ENCODE measurements around the gene MRPL52.
"Not testable (repeated sequence)": the region's sequence is repeated elsewhere in the genome, so short reads cannot be mapped to it uniquely, and the experiment has no call there.

The MRPL52 gene

GRCh38 chr14:22852940-22853767 is 23.5 kb downstream of the MRPL52 start:
- DNase-seq (ENCODE audit: low read depth): peak; percentile 72

GRCh38 chr14:22854296-22854695 is 24.6 kb downstream of the MRPL52 start:
- not testable (repeated sequence) for DNase-seq (ENCODE audit: low read depth)

DNA sequence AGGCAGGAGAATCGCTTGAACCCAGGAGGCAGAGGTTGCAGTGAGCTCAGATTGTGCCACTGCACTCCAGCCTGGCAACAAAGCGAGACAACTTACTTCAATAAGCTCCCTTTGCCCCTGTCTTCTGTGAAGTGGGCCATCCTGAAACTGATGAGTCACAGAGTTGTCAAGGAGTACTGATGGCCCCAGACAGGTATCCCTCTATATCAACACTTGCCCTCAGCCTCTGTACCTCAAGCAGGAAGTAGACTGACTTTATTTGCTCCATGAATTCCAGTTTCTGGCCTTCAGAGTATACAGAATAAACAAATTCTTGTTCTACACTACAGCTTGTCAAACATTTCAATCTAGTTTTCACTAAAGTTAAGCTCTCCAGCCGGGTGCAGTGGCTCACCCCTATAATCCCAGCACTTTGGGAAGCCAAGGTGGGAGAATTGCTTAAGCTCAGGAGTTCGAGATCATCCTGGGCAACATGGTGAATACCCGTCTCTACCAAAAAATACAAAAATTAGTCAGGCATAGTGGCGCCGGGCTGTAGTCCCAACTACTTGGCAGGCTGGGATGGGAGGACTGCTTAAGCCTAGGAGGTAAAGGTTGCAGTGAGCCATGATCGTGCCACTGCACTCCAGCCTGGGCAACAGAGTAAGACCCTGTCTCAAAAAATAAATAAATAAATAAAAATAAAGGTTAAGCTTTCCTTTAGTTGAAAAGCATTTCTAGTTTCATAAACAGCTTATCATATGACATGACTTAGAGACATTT is 25.5 kb downstream of the MRPL52 start:
- DNase-seq (ENCODE audit: low read depth): no peak

GRCh38 chr14:22856428-22856827 is 26.7 kb downstream of the MRPL52 start:
- no peak for DNase-seq (ENCODE audit: low read depth)

GRCh38 chr14:22860377-22860776 is 30.7 kb downstream of the MRPL52 start:
- not testable (repeated sequence) for DNase-seq (ENCODE audit: low read depth)

DNA sequence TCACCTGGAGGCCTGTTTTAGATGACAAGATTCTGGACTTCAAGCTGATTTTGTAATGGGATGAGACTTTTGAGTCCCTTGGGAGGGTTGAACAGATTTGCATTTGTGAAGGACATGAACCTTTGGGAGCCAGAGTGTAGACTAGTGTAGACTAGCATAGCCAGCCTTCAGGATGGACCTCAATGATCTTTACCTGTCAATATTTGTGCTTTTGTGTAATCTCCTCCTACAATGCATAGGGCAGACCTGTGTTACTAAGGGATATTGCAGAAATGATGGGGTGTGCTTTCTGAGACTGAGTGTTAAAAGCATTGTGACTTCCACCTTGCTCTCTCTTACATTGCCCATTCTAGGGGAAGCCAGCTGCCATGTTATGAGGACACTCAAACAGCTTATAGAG is 32.0 kb downstream of the MRPL52 start:
- no peak for DNase-seq (ENCODE audit: low read depth)

- no peak for DNase-seq (ENCODE audit: low read depth)
Observed at GRCh38 chr14:22864979-22865378, 35.3 kb downstream of the MRPL52 start.

DNA sequence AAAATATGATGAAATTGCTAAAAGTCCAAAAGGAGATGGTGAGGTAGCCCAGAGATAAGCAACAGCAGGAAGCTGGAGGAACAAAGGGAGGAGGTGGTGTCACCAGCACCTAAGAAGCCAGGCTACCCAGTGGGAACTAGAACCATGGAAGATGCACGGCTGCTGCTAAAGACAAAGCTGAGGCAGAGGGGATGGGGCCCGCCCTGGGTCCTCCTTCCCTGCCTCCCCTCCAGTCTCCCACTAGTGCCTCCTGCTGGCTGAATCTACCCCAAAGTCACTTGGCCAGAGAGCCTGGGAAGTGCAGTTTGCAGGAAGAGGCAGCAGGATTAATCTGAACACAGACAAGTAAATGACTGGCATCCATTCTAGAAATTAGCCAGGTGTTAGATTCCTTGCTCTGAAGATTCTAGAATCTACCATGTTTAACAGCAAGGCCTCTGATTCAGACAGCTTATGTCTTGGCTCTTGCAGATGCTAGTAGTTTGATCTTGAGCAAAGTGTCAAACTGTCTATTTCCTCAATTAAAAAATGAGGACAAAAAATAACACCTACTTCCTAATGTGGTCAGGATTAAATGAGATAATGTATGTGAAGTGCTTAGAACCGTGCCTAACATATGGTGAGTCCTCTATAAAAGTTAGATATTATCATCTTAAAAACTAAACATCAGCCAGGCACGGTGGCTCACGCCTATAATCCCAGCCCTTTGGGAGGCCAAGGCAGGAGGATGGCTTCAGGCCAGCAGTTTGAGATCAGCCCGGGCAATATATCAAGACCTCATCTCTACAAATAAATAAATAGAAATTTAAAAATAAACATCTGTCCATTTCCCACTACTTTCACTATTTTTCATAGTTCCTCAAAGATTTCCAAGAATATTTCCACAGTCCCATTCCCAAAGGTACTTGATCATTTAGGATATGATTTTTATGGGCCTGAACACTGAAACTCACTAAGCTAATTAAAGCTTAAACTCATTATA is 36.0 kb downstream of the MRPL52 start:
- DNase-seq (ENCODE audit: low read depth): no peak

DNA sequence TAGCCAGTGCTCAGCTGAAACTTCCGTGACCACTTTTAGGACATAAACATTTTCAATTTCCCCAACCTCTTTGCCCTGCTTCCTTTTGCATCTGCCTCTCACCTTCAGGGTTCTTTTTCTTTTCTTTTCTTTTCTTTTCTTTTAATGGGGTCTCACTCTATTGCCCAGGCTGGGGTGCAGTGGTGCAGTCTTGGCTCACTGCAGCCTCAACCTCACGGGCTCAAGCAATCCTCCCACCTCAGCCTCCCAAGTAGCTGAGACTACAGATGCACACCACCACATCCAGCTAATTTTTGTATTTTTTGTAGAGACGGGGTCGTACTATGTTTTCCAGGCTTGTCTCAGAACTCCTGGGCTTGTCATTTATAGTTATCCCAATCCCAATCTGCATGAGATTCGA is 37.2 kb downstream of the MRPL52 start:
- no peak for DNase-seq (ENCODE audit: low read depth)

DNA sequence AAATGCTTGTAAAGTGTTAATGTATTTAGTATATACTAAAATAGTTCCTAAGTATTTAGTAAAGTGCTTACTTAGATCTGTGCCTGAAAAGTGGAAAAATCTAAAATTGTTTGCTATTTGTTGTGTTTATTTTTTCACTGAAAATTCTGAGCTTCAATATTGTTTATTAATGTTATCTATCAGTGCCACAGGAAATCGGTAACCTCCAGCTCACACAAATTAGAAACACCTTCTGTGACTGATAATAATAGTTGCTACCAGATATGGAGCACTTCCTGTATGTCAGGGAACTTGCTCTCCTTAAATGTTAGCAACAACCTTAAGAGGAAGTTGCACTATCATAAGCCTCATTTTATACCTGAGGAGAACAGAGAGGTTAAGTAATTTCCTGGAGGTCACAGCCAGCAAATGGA is 41.1 kb downstream of the MRPL52 start:
- DNase-seq (ENCODE audit: low read depth): no peak

- peak; percentile 86 for DNase-seq (ENCODE audit: low read depth)
Observed at GRCh38 chr14:22871224-22872032, 41.7 kb downstream of the MRPL52 start, which contains the start of gene LRP10. Gene LRP10, plus strand, starts transcription at chr14:22871740. Its CDS starts 564 bp downstream, at chr14:22872304.

GRCh38 chr14:22872033-22872832 is 42.5 kb downstream of the MRPL52 start:
- DNase-seq (ENCODE audit: low read depth): peak; percentile 75

GRCh38 chr14:22872833-22873520 is 43.3 kb downstream of the MRPL52 start:
- no peak for DNase-seq (ENCODE audit: low read depth)

- DNase-seq (ENCODE audit: low read depth): no peak
Observed at GRCh38 chr14:22875003-22875747, 45.5 kb downstream of the MRPL52 start.

DNA sequence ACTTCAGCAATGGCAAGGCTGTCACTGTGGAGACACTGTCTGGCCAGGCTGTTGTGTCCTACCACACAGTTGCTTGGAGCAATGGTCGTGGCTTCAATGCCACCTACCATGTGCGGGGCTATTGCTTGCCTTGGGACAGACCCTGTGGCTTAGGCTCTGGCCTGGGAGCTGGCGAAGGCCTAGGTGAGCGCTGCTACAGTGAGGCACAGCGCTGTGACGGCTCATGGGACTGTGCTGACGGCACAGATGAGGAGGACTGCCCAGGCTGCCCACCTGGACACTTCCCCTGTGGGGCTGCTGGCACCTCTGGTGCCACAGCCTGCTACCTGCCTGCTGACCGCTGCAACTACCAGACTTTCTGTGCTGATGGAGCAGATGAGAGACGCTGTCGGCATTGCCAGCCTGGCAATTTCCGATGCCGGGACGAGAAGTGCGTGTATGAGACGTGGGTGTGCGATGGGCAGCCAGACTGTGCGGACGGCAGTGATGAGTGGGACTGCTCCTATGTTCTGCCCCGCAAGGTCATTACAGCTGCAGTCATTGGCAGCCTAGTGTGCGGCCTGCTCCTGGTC is 46.1 kb downstream of the MRPL52 start:
- no peak for DNase-seq (ENCODE audit: low read depth)

DNA sequence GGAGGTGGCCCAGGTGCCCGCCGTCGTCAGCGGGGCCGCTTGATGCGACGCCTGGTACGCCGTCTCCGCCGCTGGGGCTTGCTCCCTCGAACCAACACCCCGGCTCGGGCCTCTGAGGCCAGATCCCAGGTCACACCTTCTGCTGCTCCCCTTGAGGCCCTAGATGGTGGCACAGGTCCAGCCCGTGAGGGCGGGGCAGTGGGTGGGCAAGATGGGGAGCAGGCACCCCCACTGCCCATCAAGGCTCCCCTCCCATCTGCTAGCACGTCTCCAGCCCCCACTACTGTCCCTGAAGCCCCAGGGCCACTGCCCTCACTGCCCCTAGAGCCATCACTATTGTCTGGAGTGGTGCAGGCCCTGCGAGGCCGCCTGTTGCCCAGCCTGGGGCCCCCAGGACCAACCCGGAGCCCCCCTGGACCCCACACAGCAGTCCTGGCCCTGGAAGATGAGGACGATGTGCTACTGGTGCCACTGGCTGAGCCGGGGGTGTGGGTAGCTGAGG is 47.4 kb downstream of the MRPL52 start:
- no peak for DNase-seq (ENCODE audit: low read depth)

GRCh38 chr14:22878271-22879246 is 48.9 kb downstream of the MRPL52 start:
- DNase-seq (ENCODE audit: low read depth): no peak
